Spinal cord (tissue), 10 donors: ENCODE measurements around the gene ACOT6. TPM values are rescaled to one million over a fixed set of nuclear protein-coding genes. Genes with fewer than 3 reads are reported as not detected.
"Not testable (repeated sequence)": the region's sequence is repeated elsewhere in the genome, so short reads cannot be mapped to it uniquely, and the experiment has no call there.

Experiments used
- DNase-seq, 6 donors: peaks; one replicate each; pipeline versions ENCODE4 v3.0.0 to v3.0.0-alpha.2; 2013 to 2015; ENCODE audit warnings: low spot score in 6 of 6, low read depth in 4 of 6
- H3K27ac ChIP-seq: one replicate; pipeline ENCODE4 v1.5.1; 2013; ENCODE audit warnings: low read depth, low read length, control low read depth
- H3K27me3 ChIP-seq: one replicate; pipeline ENCODE4 v1.6.1; 2013; ENCODE audit warnings: low read length; ENCODE audit not compliant: control insufficient read depth, insufficient read depth
- H3K36me3 ChIP-seq: one replicate; pipeline ENCODE4 v1.6.1; 2013; ENCODE audit warnings: low read length; ENCODE audit not compliant: control insufficient read depth, insufficient read depth
- H3K4me1 ChIP-seq: one replicate; pipeline ENCODE4 v1.6.1; 2013; ENCODE audit warnings: low read length; ENCODE audit not compliant: control insufficient read depth, insufficient read depth
- H3K4me3 ChIP-seq: one replicate; pipeline ENCODE4 v1.5.1; 2013; ENCODE audit warnings: low read depth, low read length, control low read depth
- H3K9me3 ChIP-seq: one replicate; pipeline ENCODE4 v1.6.1; 2013; ENCODE audit warnings: low read length; ENCODE audit not compliant: control insufficient read depth, insufficient read depth
- WGBS: methylation state at CpG from one replicate; pipeline ENCODE4 v1.1.5; 2013; ENCODE audit warnings: missing lambda C conversion rate; ENCODE audit not compliant: insufficient coverage; 5-methylcytosine and 5-hydroxymethylcytosine counted together
- long read RNA-seq, 4 donors: transcript quantifications; one replicate each; lab custom pipeline, GENCODE V29; 2026
- polyA plus RNA-seq, 2 donors: library from polyadenylated mRNA; unstranded; fragments of 120-200 nt; gene quantifications; one replicate each; pipeline ENCODE4 v1.2.1, GENCODE V29; 2013; ENCODE audit not compliant: insufficient read length in 2 of 2
- total RNA-seq, 2 donors: library from RNA; depleted of rRNA in 1 of 2; stranded (reverse); fragments of 120-200 nt in 1 of 2; fragments of >200 nt in 1 of 2; gene quantifications; one replicate each; pipeline versions ENCODE4 v1.2.3 to v1.2.4, GENCODE V29; 2013 to 2014
- donor health status: healthy.

The ACOT6 gene, protein sequence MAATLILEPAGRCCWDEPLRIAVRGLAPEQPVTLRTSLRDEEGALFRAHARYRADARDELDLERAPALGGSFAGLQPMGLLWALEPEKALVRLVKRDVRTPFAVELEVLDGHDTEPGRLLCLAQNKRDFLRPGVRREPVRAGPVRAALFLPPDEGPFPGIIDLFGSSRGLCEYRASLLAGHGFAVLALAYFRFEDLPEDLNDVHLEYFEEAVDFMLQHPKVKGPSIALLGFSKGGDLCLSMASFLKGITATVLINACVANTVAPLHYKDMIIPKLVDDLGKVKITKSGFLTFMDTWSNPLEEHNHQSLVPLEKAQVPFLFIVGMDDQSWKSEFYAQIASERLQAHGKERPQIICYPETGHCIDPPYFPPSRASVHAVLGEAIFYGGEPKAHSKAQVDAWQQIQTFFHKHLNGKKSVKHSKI
- total RNA-seq (under 1 TPM in 1 of 2 donors, not detected in 1; 0.11 TPM), polyA plus RNA-seq (1 to 10 TPM in 1 of 2 donors, under 1 TPM in 1; 0.24 to 1.3 TPM)
- long read RNA-seq, donor 1, partial matches to known transcripts: 0 of 1 reads
- long read RNA-seq, donor 1, other reads (novel, unspliced or antisense): 0 of 1 reads
- long read RNA-seq, donor 2: 0 reads
- long read RNA-seq, donor 3: 0 reads
- long read RNA-seq, donor 4: 0 reads

DNA sequence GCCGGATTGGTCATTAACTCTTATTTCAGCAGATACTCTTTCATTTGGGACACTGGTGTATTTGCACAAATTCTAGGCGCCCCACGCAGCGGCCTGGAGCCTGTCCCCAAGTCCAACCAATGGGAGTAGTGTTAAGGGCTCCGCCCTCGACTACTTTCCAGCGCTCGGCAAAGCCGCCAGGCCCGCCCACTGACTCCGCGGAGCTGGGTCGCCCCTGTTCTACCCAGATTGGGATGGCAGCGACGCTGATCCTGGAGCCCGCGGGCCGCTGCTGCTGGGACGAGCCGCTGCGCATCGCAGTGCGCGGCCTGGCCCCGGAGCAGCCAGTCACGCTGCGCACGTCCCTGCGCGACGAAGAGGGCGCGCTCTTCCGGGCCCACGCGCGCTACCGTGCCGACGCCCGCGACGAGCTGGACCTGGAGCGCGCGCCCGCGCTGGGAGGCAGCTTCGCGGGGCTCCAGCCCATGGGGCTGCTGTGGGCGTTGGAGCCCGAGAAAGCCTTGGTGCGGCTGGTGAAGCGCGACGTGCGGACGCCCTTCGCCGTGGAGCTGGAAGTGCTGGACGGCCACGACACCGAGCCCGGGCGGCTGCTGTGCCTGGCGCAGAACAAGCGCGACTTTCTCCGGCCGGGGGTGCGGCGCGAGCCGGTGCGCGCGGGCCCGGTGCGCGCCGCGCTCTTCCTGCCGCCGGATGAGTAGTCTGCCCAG, at the start of gene ACOT6:
TSS of gene ACOT6 (plus strand) at position 179 of the 707 bp plus-strand sequence. CDS start at position 234, 55 bp downstream.
- Histone ChIP-seq H3K27ac (peak within 1 kb of the TSS; percentile 57), H3K9me3 (no peaks in the 10 kb centered on the region), H3K4me1 (peaks cover 9% of the 10 kb centered on the region), H3K4me3 (peak within 1 kb of the TSS; percentile 52), H3K27me3 (no peaks in the 10 kb centered on the region), H3K36me3 (no peaks in the 10 kb centered on the region)
- WGBS: under 1% methylated on average over 83 of the region's 84 CpGs
- DNase-seq: peak in 2 of 6 donors; percentile 84 to 88

GRCh38 chr14:73562696-73563095, 49.6 kb upstream of the ACOT6 start:
- 94% methylated on average over 3 of the region's 6 CpGs for WGBS
- not testable (repeated sequence) for H3K9me3 ChIP-seq, H3K36me3 ChIP-seq, H3K4me3 ChIP-seq, H3K27ac ChIP-seq, DNase-seq, H3K27me3 ChIP-seq
- H3K4me1 ChIP-seq: peaks cover 17% of the 10 kb centered on the region

DNA sequence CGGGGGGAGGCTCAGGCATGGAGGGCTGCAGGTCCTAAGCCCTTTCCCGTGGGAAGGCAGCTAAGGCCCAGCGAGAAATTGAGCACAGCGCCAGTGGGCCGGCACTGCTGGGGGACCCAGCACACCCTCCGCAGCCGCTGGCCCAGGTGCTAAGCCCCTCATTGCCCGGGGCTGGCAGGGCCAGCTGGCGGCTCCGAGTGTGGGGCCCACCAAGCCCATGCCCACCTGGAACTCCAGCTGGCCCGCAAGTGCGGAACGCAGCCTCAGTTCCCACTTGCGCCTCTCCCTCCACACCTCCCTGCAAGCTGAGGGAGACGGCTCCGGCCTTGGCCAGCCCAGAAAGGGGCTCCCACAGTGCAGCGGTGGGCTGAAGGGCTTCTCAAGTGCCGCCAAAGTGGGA, 45.9 kb upstream of the ACOT6 start:
- not testable (repeated sequence) for H3K4me3 ChIP-seq, H3K27ac ChIP-seq, H3K36me3 ChIP-seq, H3K9me3 ChIP-seq, DNase-seq, H3K27me3 ChIP-seq
- 93% methylated on average over 18 of the region's 18 CpGs for WGBS
- H3K4me1 ChIP-seq: peaks cover 29% of the 10 kb centered on the region

GRCh38 chr14:73566935-73567334, 45.4 kb upstream of the ACOT6 start:
- WGBS: 100% methylated on average over 3 of the region's 6 CpGs
- not testable (repeated sequence) for H3K9me3 ChIP-seq, H3K27ac ChIP-seq

DNA sequence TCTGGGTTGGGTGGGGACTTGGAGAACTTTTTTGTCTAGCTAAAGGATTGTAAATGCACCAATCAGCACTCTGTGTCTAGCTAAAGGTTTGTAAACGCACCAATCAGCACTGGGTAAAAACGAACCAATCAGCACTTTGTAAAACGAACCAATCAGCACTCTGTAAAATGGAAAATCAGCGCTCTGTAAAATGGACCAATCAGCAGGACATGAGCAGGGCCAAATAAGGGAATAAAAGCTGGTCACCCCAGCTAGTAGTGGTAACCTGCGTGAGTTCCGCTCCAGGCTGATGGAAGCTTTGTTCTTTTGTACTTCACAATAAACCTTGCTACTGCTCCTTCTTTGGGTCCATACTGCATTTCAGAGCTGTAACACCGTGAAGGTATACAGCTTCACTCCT, 45.0 kb upstream of the ACOT6 start:
- Histone ChIP-seq H3K36me3 (peaks cover 7% of the 10 kb centered on the region), H3K4me1 (peaks cover 29% of the 10 kb centered on the region), H3K4me3 (no peak overlapping the region), H3K27me3 (no peaks in the 10 kb centered on the region), H3K27ac (no peak overlapping the region), H3K9me3 (peaks cover 2% of the 10 kb centered on the region)
- WGBS: 94% methylated on average over 6 of the region's 7 CpGs
- DNase-seq: no peak

More at GRCh38 chr14:73566935-73567334, 45.4 kb upstream of the ACOT6 start:
- H3K4me1 ChIP-seq: peaks cover 29% of the 10 kb centered on the region
- not testable (repeated sequence) for H3K27me3 ChIP-seq, H3K4me3 ChIP-seq, H3K36me3 ChIP-seq, DNase-seq

DNA sequence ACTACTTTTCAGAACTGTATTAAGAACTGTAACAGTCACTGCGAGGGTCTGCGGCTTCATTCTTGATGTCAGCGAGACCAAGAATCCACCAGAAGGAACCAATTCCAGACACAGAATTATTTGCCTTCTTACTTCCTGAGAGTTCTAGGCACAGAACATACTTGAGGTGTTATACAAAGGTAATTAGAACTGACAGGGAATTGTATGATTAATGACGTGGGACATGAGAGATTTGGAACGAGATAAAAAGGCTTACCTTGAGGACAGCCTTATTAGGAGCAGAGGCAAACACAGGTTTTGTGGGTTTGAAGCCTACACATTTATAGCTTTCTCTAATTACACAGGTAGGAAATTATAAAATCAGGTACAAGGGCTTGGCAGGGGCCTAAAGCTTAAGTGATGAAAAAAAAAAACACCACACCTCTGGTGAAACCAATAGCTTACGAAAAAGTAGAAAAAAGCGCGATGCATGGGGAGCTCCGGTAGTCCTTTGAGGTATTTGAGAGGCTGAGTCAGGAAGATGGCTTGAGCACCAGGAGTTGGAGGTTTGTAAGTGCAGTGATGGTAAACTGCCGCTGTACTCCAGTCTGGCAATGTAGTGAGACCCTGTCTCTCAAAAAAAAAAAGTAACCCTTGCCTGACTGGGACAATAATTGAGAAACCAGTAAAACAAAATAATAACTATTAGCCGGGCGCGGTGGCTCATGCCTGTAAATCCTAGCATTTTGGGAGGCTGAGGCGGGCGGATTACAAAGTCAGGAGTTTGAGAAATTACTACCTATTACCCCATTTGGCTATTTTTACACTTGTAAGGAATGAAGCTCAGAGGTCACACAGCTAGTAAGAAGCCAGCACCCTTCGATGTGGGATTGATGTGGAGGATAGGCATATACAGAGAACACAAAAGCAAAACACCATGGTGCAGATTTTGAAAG, 44.1 kb upstream of the ACOT6 start:
- 97% methylated on average over 4 of the region's 16 CpGs for WGBS
- H3K27me3 ChIP-seq: no peaks in the 10 kb centered on the region
- DNase-seq: peak in 2 of 6 donors; percentile 16 to 19
- peaks cover 29% of the 10 kb centered on the region for H3K4me1 ChIP-seq
- H3K36me3 ChIP-seq: peaks cover 7% of the 10 kb centered on the region
- H3K4me3 ChIP-seq: peak overlapping the region; percentile 62
- H3K27ac ChIP-seq: peak overlapping the region; percentile 88
- peaks cover 2% of the 10 kb centered on the region for H3K9me3 ChIP-seq

DNA sequence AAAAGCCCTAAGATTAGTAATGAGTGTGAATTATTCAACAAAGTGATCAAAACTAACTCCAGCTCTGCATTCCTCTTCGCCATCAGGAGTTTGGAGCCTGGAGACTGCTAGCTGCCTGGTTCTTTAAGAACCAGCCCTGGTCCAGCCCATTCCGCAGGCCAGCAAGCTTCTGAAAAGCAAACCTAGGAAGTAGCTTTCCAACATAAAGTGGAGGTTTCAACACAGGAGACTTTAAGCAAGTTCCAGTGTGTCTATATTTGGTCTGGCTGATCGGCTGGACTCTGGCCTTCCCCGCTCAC, 43.5 kb upstream of the ACOT6 start:
- not testable (repeated sequence) for H3K27me3 ChIP-seq, DNase-seq, H3K36me3 ChIP-seq, H3K9me3 ChIP-seq
- WGBS: 0% methylated on average over 3 of the region's 4 CpGs
- Histone ChIP-seq H3K4me3 (peak overlapping the region; percentile 62), H3K27ac (peak overlapping the region; percentile 88), H3K4me1 (peaks cover 29% of the 10 kb centered on the region)

- not testable (repeated sequence) for H3K9me3 ChIP-seq, H3K27me3 ChIP-seq
- Histone ChIP-seq H3K4me3 (peak within 1 kb of the TSS; percentile 62), H3K27ac (peak within 1 kb of the TSS; percentile 88), H3K36me3 (peaks cover 12% of the 10 kb centered on the region), H3K4me1 (peaks cover 29% of the 10 kb centered on the region)
- 0% methylated on average over 80 of the region's 83 CpGs for WGBS
- DNase-seq: peak; percentile 67 to 95 (median 87)
Observed at GRCh38 chr14:73569185-73569958, 42.9 kb upstream of the ACOT6 start, which contains the start of gene ACOT2. Gene ACOT2, plus strand, starts transcription at chr14:73569213. Its CDS starts 28 bp downstream, at chr14:73569241.
